Pulmonary artery endothelial cell (primary cell): ENCODE results near the gene SCML2. TPM values are rescaled to one million over a fixed set of nuclear protein-coding genes. Genes with fewer than 3 reads are reported as not detected.
"Not testable (repeated sequence)": the region's sequence is repeated elsewhere in the genome, so short reads cannot be mapped to it uniquely, and the experiment has no call there.

Experiments used
- DNase-seq: peaks from one replicate; pipeline ENCODE4 v3.0.0-alpha.2; 2011; ENCODE audit warnings: low read depth, low spot score
- total RNA-seq: library from RNA; depleted of rRNA; stranded (reverse); fragments of >200 nt; gene quantifications from 2 replicates; pipeline ENCODE4 v1.2.3, GENCODE V29; 2014

Gene SCML2
- total RNA-seq, 1 donor from 2014 or later = 1.6 TPM

GRCh38 chrX:18271725-18272124, 82.8 kb downstream of the SCML2 start:
- DNase-seq = no peak

GRCh38 chrX:18271309-18271708, 83.2 kb downstream of the SCML2 start:
- DNase-seq = no peak

- no peak for DNase-seq
These were observed 99.4 kb downstream of the SCML2 start for GRCh38 chrX:18255059-18255458.

GRCh38 chrX:18252644-18253359, 101.7 kb downstream of the SCML2 start:
- DNase-seq = no peak

- not testable (repeated sequence) for DNase-seq
These were observed 124.8 kb downstream of the SCML2 start for GRCh38 chrX:18229646-18230045.

GRCh38 chrX:18228069-18228468, 126.4 kb downstream of the SCML2 start:
- no peak for DNase-seq

- no peak for DNase-seq
These were observed 127.0 kb downstream of the SCML2 start for GRCh38 chrX:18227458-18227857.

GRCh38 chrX:18220786-18221185, 133.7 kb downstream of the SCML2 start, which contains the start of gene BEND2:
BEND2 (minus strand) TSS chrX:18220886; CDS start chrX:18220750, 136 bp downstream.
- no peak for DNase-seq

- DNase-seq = no peak
These were observed 144.0 kb downstream of the SCML2 start for GRCh38 chrX:18210470-18210869.

- DNase-seq = no peak
These were observed 147.8 kb downstream of the SCML2 start for GRCh38 chrX:18206657-18207056.

- DNase-seq = no peak
These were observed 150.9 kb downstream of the SCML2 start for GRCh38 chrX:18203631-18204030.

GRCh38 chrX:18194688-18195087, 159.8 kb downstream of the SCML2 start:
- DNase-seq = no peak

Other genes starting within 250 kb of the SCML2 start
- gene BEND2, start 133.8 kb downstream of the SCML2 start, total RNA-seq = not detected in 2 replicates
- 2.0 and 2.5 TPM in 2 replicates for gene CDKL5, start 70.9 kb upstream of the SCML2 start, total RNA-seq